Keratinocyte (primary cell): ENCODE measurements around the gene CDH7.

Source experiments
- EZH2 ChIP-seq: IDR thresholded peaks from one replicate; pipeline ENCODE4 v1.6.1; 2012; ENCODE audit warnings: inconsistent platforms, mild to moderate bottlenecking, low read length, moderate library complexity
- TF ChIP-seq, protein P1 (sequence below), 3 experiments: IDR thresholded peaks in 1 of 3; conservative IDR thresholded peaks in 1 of 3; optimal IDR thresholded peaks in 1 of 3; 2 replicates in 2 of 3; 3 replicates in 1 of 3; pipeline versions ENCODE3 to v1.5.1; 2011; ENCODE audit warnings: low read length in 3 of 3, mild to moderate bottlenecking in 3 of 3, moderate library complexity in 2 of 3, control low read depth in 1 of 3, inconsistent platforms in 1 of 3; ENCODE audit not compliant: insufficient read depth in 2 of 3; ENCODE audit errors: extremely low read depth in 1 of 3

DNA sequence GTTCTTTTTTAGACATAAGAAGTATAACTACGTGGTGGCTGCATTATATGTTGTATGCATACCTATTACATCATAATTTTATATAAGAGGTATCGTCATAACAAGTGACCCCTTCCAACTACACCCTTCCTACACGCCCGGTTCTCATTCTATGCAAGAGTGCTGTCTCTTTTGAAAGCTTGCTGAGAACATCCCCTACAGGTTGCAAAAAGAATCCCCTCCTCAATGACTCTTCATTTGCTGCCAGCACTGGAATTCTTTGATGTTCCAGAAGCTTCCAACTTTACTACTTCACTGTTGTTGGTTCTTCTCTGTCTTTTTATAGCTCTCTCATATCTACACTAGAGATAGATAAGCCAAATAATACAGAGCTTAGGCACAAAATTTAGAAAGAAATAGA lies 66.4 kb downstream of the CDH7 start:
- TF ChIP-seq, protein P1, sequence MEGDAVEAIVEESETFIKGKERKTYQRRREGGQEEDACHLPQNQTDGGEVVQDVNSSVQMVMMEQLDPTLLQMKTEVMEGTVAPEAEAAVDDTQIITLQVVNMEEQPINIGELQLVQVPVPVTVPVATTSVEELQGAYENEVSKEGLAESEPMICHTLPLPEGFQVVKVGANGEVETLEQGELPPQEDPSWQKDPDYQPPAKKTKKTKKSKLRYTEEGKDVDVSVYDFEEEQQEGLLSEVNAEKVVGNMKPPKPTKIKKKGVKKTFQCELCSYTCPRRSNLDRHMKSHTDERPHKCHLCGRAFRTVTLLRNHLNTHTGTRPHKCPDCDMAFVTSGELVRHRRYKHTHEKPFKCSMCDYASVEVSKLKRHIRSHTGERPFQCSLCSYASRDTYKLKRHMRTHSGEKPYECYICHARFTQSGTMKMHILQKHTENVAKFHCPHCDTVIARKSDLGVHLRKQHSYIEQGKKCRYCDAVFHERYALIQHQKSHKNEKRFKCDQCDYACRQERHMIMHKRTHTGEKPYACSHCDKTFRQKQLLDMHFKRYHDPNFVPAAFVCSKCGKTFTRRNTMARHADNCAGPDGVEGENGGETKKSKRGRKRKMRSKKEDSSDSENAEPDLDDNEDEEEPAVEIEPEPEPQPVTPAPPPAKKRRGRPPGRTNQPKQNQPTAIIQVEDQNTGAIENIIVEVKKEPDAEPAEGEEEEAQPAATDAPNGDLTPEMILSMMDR (optimal IDR thresholded peaks at IDR 0.05 in 1 of 3, IDR thresholded peaks at IDR 0.05 in 1 of 3, conservative IDR thresholded peaks at IDR 0.05 in 1 of 3; ENCODE audit: extremely low read depth in 1 of 3, insufficient read depth in 2 of 3, low read length in 3 of 3) = no peak
- no peak for TF ChIP-seq EZH2
